ENCODE measurements around the gene SMAD3.
"Not testable (repeated sequence)": the region's sequence is repeated elsewhere in the genome, so short reads cannot be mapped to it uniquely, and the experiment has no call there.

Gene SMAD3

DNA sequence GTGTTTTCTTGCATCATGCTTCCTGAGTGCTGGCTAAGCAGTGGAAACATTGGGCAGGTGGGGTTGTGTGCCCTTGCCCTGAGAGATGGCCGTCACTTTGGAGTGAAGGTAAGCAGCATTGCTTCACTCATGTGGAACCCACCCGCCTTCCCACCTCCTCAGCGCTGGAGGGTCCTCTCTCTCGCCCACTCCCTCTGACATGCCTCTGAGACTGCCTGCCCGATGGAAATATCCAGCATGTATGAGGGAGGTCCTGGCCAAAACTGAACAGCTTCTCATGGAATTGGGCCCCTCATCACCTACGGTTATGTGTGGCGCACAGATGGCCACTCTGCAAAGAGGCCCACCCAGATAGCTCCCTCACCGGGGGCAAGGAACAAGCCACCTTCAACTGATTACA lies 48.6 kb downstream of the SMAD3 start:
- H3K4me3 ChIP-seq (ENCODE audit: low read length): no peak overlapping the region
- no peaks in the 10 kb centered on the region for H3K36me3 ChIP-seq (ENCODE audit: insufficient read depth, low read length)
- no peaks in the 10 kb centered on the region for H3K27me3 ChIP-seq (ENCODE audit: insufficient read depth, low read length)
- H3K9me3 ChIP-seq (ENCODE audit: low read length): peaks cover 6% of the 10 kb centered on the region
- no peak overlapping the region for H2AFZ ChIP-seq (ENCODE audit: low read depth, low read length)
- peaks cover 3% of the 10 kb centered on the region for H3K4me1 ChIP-seq (ENCODE audit: insufficient read depth, low read length)

GRCh38 chr15:67114846-67115585 lies 49.6 kb downstream of the SMAD3 start:
- Histone ChIP-seq H3K4me3 (ENCODE audit: low read length) (no peak overlapping the region), H3K9me3 (ENCODE audit: low read length) (peaks cover 6% of the 10 kb centered on the region), H3K4me1 (ENCODE audit: insufficient read depth, low read length) (no peaks in the 10 kb centered on the region), H2AFZ (ENCODE audit: low read depth, low read length) (no peak overlapping the region), H3K27me3 (ENCODE audit: insufficient read depth, low read length) (no peaks in the 10 kb centered on the region), H3K36me3 (ENCODE audit: insufficient read depth, low read length) (no peaks in the 10 kb centered on the region)

GRCh38 chr15:67115586-67115969 lies 50.2 kb downstream of the SMAD3 start:
- Histone ChIP-seq H3K36me3 (ENCODE audit: insufficient read depth, low read length) (no peaks in the 10 kb centered on the region), H3K9me3 (ENCODE audit: low read length) (peaks cover 4% of the 10 kb centered on the region), H3K4me1 (ENCODE audit: insufficient read depth, low read length) (peaks cover under 1% of the 10 kb centered on the region), H3K4me3 (ENCODE audit: low read length) (no peak overlapping the region), H2AFZ (ENCODE audit: low read depth, low read length) (no peak overlapping the region), H3K27me3 (ENCODE audit: insufficient read depth, low read length) (no peaks in the 10 kb centered on the region)

- H2AFZ ChIP-seq (ENCODE audit: low read depth, low read length): no peak overlapping the region
- H3K36me3 ChIP-seq (ENCODE audit: insufficient read depth, low read length): no peaks in the 10 kb centered on the region
- peaks cover 9% of the 10 kb centered on the region for H3K4me1 ChIP-seq (ENCODE audit: insufficient read depth, low read length)
- H3K4me3 ChIP-seq (ENCODE audit: low read length): no peak overlapping the region
- H3K9me3 ChIP-seq (ENCODE audit: low read length): no peaks in the 10 kb centered on the region
- no peaks in the 10 kb centered on the region for H3K27me3 ChIP-seq (ENCODE audit: insufficient read depth, low read length)
Observed at GRCh38 chr15:67116742-67117141, 51.3 kb downstream of the SMAD3 start.

GRCh38 chr15:67117370-67117769 lies 52.0 kb downstream of the SMAD3 start:
- no peaks in the 10 kb centered on the region for H3K36me3 ChIP-seq (ENCODE audit: insufficient read depth, low read length)
- no peak overlapping the region for H2AFZ ChIP-seq (ENCODE audit: low read depth, low read length)
- no peak overlapping the region for H3K4me3 ChIP-seq (ENCODE audit: low read length)
- H3K9me3 ChIP-seq (ENCODE audit: low read length): no peaks in the 10 kb centered on the region
- peaks cover 9% of the 10 kb centered on the region for H3K4me1 ChIP-seq (ENCODE audit: insufficient read depth, low read length)
- no peaks in the 10 kb centered on the region for H3K27me3 ChIP-seq (ENCODE audit: insufficient read depth, low read length)

DNA sequence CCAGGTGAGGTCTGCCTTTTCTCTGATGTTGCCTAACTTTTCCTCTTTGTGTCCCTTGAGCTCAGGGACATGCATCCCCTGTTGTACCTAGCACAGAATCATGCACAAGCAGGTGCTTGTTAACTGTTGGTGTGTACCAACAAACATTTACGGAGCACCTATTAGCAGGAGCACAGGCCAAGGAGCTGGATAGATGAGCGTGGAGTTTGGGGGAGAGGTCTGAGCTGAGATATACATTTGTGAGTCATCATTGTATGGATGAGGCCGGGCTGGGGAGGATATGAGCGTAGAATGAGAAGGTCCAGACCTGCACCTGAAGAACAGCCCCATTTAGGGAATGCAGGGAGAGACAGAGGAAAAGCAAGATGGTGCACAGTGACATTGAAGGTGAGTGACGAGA lies 53.4 kb downstream of the SMAD3 start:
- H3K4me1 ChIP-seq (ENCODE audit: insufficient read depth, low read length): peaks cover 9% of the 10 kb centered on the region
- H3K36me3 ChIP-seq (ENCODE audit: insufficient read depth, low read length): no peaks in the 10 kb centered on the region
- no peaks in the 10 kb centered on the region for H3K27me3 ChIP-seq (ENCODE audit: insufficient read depth, low read length)
- H3K4me3 ChIP-seq (ENCODE audit: low read length): no peak overlapping the region
- no peak overlapping the region for H2AFZ ChIP-seq (ENCODE audit: low read depth, low read length)
- no peaks in the 10 kb centered on the region for H3K9me3 ChIP-seq (ENCODE audit: low read length)

DNA sequence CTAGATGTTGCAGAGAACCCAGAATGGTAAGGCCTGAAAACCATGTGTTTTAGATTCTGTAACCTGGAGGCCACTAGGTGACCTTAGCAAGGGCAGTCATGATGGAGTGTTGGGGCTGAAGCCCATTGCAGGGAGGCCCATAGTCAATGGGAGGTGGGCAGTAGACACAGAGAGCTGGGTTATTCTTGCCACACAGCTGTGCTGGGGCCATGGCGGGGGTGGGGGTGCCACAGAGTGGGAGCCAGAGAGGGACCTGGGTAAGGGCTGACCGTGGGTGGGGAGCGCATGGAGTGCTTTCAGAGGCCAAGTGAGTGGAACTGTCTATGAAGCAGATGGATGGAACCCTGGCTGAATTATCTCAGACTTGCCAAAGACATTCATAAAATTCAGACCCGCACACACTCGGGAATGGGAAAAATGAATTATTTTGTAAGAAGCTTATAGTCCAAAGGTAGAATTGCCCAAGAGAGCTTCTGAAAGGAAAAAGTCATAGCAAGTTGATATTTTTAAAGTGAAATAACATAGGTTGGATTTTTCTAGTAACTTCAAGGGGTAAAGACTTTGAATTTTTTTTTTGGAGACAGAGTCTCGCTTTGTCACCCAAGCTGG lies 53.9 kb downstream of the SMAD3 start:
- H2AFZ ChIP-seq (ENCODE audit: low read depth, low read length): no peak overlapping the region
- H3K9me3 ChIP-seq (ENCODE audit: low read length): no peaks in the 10 kb centered on the region
- peaks cover 9% of the 10 kb centered on the region for H3K4me1 ChIP-seq (ENCODE audit: insufficient read depth, low read length)

GRCh38 chr15:67120009-67120838 lies 54.8 kb downstream of the SMAD3 start:
- H3K9me3 ChIP-seq (ENCODE audit: low read length): no peaks in the 10 kb centered on the region
- no peak overlapping the region for H2AFZ ChIP-seq (ENCODE audit: low read depth, low read length)
- peaks cover 9% of the 10 kb centered on the region for H3K4me1 ChIP-seq (ENCODE audit: insufficient read depth, low read length)
- H3K36me3 ChIP-seq (ENCODE audit: insufficient read depth, low read length): no peaks in the 10 kb centered on the region
- H3K27me3 ChIP-seq (ENCODE audit: insufficient read depth, low read length): no peaks in the 10 kb centered on the region
- H3K4me3 ChIP-seq (ENCODE audit: low read length): no peak overlapping the region

More for the DNA sequence above, 53.9 kb downstream of the SMAD3 start:
- Histone ChIP-seq H3K4me3 (ENCODE audit: low read length) (no peak overlapping the region), H3K36me3 (ENCODE audit: insufficient read depth, low read length) (no peaks in the 10 kb centered on the region), H3K27me3 (ENCODE audit: insufficient read depth, low read length) (no peaks in the 10 kb centered on the region)

DNA sequence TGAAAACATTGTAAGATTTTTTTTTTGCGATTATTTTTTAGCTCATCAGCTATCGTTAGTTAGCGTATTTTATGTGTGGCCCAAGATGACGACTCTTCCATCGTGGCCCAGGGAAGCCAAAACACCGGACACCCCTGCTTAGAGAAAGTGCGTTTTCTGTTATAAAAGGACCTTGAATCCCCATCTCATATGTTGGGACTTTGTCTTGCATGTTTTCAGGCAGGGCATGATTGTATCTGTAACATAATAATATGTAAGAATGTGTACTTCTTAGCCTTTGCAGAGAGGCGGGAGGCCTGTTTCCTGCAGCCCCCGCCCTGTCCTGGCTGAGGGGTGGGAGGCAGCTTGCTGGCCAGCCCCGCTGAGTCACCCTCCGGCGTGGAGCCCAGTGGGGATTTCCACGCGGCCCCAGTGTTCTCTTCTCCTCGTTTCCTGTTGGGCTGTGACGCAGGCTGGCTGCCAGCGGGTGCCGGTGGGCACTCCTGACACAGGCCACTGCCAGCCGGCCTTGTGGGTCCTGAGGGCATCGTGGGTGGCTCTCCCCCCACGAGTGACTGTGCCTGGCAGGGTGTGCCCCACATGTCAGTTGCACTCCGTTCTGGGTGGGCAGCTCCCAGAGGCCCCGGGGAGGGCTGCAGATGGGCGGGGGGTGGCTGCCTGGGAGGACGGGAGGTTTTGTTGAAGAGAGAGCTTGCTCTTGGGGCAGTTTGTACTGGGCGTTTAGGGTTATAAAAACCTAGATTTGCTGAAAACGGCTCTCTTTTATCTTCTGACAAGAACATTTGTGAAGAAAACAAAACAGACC lies 55.6 kb downstream of the SMAD3 start:
- Histone ChIP-seq H3K27me3 (ENCODE audit: insufficient read depth, low read length) (no peaks in the 10 kb centered on the region), H3K9me3 (ENCODE audit: low read length) (no peaks in the 10 kb centered on the region), H3K4me1 (ENCODE audit: insufficient read depth, low read length) (peaks cover 9% of the 10 kb centered on the region), H3K4me3 (ENCODE audit: low read length) (no peak overlapping the region), H2AFZ (ENCODE audit: low read depth, low read length) (no peak overlapping the region), H3K36me3 (ENCODE audit: insufficient read depth, low read length) (no peaks in the 10 kb centered on the region)

DNA sequence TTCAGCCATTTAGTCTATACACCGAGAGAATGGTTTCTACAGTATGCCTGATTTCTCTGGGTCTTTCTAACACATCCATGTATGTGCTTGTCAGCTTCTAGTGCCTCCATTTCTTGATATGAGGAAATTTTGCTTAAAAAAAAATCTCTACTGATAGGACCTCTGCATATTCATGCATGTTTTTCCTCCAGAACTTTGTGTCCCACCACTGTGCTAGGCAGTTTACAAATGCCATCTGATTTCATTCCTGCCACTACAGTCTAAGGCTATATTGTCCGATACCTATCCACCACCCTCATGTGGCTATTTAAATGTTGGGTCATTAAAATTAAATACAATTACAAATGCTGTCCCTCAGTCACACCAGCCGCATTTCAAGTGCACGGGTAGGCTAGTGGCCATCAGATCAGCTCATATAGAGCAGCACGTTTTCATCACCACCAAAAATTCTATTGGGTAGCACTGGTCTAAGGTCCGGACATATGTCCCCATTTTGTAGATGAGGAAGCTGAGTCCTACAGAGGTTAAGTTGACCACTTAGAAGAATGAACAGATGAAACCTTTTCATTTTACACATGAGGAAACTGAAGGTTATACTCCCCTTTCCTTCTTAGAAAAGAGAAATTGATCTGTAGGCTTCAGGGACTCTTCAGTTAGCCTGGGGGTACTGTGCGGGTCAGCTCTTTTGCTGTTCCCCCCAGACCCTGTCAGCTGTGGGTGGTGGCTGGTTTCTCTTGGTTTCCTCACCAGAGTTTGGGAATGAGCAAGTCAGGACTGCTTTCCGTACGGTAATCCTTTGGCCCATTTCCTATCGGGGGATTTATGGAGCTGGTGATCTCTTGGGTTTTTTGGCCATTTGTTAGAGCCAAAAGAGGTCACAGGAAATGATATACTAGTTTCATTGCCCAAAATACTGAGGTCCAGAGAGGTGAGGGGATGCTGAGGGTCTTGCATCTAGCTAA lies 56.5 kb downstream of the SMAD3 start:
- Histone ChIP-seq H3K9me3 (ENCODE audit: low read length) (no peaks in the 10 kb centered on the region), H3K27me3 (ENCODE audit: insufficient read depth, low read length) (no peaks in the 10 kb centered on the region), H3K36me3 (ENCODE audit: insufficient read depth, low read length) (no peaks in the 10 kb centered on the region), H3K4me3 (ENCODE audit: low read length) (no peak overlapping the region), H3K4me1 (ENCODE audit: insufficient read depth, low read length) (peaks cover 9% of the 10 kb centered on the region), H2AFZ (ENCODE audit: low read depth, low read length) (no peak overlapping the region)

- H3K36me3 ChIP-seq (ENCODE audit: insufficient read depth, low read length); H3K4me3 ChIP-seq (ENCODE audit: low read length); H3K9me3 ChIP-seq (ENCODE audit: low read length); H2AFZ ChIP-seq (ENCODE audit: low read depth, low read length); H3K27me3 ChIP-seq (ENCODE audit: insufficient read depth, low read length); H3K4me1 ChIP-seq (ENCODE audit: insufficient read depth, low read length): not testable (repeated sequence)
Observed at GRCh38 chr15:67122816-67123215, 57.4 kb downstream of the SMAD3 start.

- H3K36me3 ChIP-seq (ENCODE audit: insufficient read depth, low read length); H3K4me1 ChIP-seq (ENCODE audit: insufficient read depth, low read length); H3K9me3 ChIP-seq (ENCODE audit: low read length); H2AFZ ChIP-seq (ENCODE audit: low read depth, low read length); H3K27me3 ChIP-seq (ENCODE audit: insufficient read depth, low read length); H3K4me3 ChIP-seq (ENCODE audit: low read length): not testable (repeated sequence)
Observed at GRCh38 chr15:67123291-67123690, 57.9 kb downstream of the SMAD3 start.

Data from neuron (in vitro differentiated cells).